Mucosa of rectum (tissue), 2 donors: ENCODE measurements around the gene RPS6KA5.

Source experiments
- H3K27ac ChIP-seq, 2 donors: one replicate each; pipeline ENCODE4 v1.7.0; 2013; ENCODE audit warnings: inconsistent platforms in 2 of 2, low read depth in 2 of 2, low read length in 2 of 2
- H3K27me3 ChIP-seq, 2 donors: one replicate each; pipeline ENCODE4 v1.7.0; 2013; ENCODE audit warnings: low read length in 2 of 2; ENCODE audit not compliant: control insufficient read depth in 2 of 2, insufficient read depth in 2 of 2
- H3K36me3 ChIP-seq, 2 donors: one replicate each; pipeline ENCODE4 v1.7.0; 2013; ENCODE audit warnings: low read length in 2 of 2; ENCODE audit not compliant: control insufficient read depth in 2 of 2, insufficient read depth in 2 of 2
- H3K4me1 ChIP-seq, 2 donors: one replicate each; pipeline ENCODE4 v1.7.0; 2013; ENCODE audit warnings: low read length in 2 of 2, mild to moderate bottlenecking in 1 of 2; ENCODE audit not compliant: control insufficient read depth in 2 of 2, insufficient read depth in 2 of 2
- H3K4me3 ChIP-seq, 2 donors: one replicate each; pipeline ENCODE4 v1.7.0; 2013; ENCODE audit warnings: low read length in 2 of 2
- H3K9ac ChIP-seq, 2 donors: one replicate each; pipeline ENCODE4 v1.7.0; 2013; ENCODE audit warnings: low read length in 2 of 2, low read depth in 1 of 2, mild to moderate bottlenecking in 1 of 2
- H3K9me3 ChIP-seq, 2 donors: one replicate each; pipeline ENCODE4 v1.7.0; 2013; ENCODE audit warnings: low read length in 2 of 2; ENCODE audit not compliant: control insufficient read depth in 2 of 2
- donor health status: healthy.
- donor health status: Normal muscosa, but diverticular disease.

RPS6KA5 gene

GRCh38 chr14:91015435-91015834 lies 45.0 kb downstream of the RPS6KA5 start:
- Histone ChIP-seq H3K9me3 (no peaks in the 10 kb centered on the region), H3K27me3 (no peaks in the 10 kb centered on the region), H3K27ac (no peak overlapping the region), H3K4me1 (peaks cover 0 to 5% of the 10 kb centered on the region in 2 donors), H3K4me3 (no peak overlapping the region), H3K36me3 (no peaks in the 10 kb centered on the region), H3K9ac (no peak overlapping the region)

GRCh38 chr14:91012045-91012444 lies 48.4 kb downstream of the RPS6KA5 start:
- H3K27ac ChIP-seq, result no peak overlapping the region
- H3K4me1 ChIP-seq, result peaks cover 5 to 12% of the 10 kb centered on the region in 2 donors
- H3K4me3 ChIP-seq, result peak overlapping the region in 1 of 2 donors; percentile 28
- no peaks in the 10 kb centered on the region for H3K36me3 ChIP-seq
- no peaks in the 10 kb centered on the region for H3K9me3 ChIP-seq
- no peak overlapping the region for H3K9ac ChIP-seq
- H3K27me3 ChIP-seq, result no peaks in the 10 kb centered on the region

- peaks cover 5 to 8% of the 10 kb centered on the region in 2 donors for H3K4me1 ChIP-seq
- H3K9me3 ChIP-seq, result no peaks in the 10 kb centered on the region
- H3K27me3 ChIP-seq, result no peaks in the 10 kb centered on the region
- H3K27ac ChIP-seq, result no peak overlapping the region
- H3K36me3 ChIP-seq, result no peaks in the 10 kb centered on the region
- H3K9ac ChIP-seq, result no peak overlapping the region
- no peak overlapping the region for H3K4me3 ChIP-seq
Observed at GRCh38 chr14:91010153-91010533, 50.3 kb downstream of the RPS6KA5 start.

- H3K27ac ChIP-seq, result peak overlapping the region in 1 of 2 donors; percentile 59
- H3K9me3 ChIP-seq, result no peaks in the 10 kb centered on the region
- H3K9ac ChIP-seq, result no peak overlapping the region
- H3K4me3 ChIP-seq, result no peak overlapping the region
- no peaks in the 10 kb centered on the region for H3K36me3 ChIP-seq
- peaks cover 5 to 8% of the 10 kb centered on the region in 2 donors for H3K4me1 ChIP-seq
- no peaks in the 10 kb centered on the region for H3K27me3 ChIP-seq
Observed at GRCh38 chr14:91009501-91010152, 50.8 kb downstream of the RPS6KA5 start.

GRCh38 chr14:91008759-91009409 lies 51.6 kb downstream of the RPS6KA5 start:
- Histone ChIP-seq H3K9me3 (no peaks in the 10 kb centered on the region), H3K4me3 (no peak overlapping the region), H3K9ac (no peak overlapping the region), H3K27me3 (no peaks in the 10 kb centered on the region), H3K36me3 (no peaks in the 10 kb centered on the region), H3K27ac (peak overlapping the region in 1 of 2 donors; percentile 59), H3K4me1 (peaks cover 5 to 8% of the 10 kb centered on the region in 2 donors)

- Histone ChIP-seq H3K27me3 (no peaks in the 10 kb centered on the region), H3K4me3 (no peak overlapping the region), H3K9me3 (no peaks in the 10 kb centered on the region), H3K9ac (no peak overlapping the region), H3K4me1 (peaks cover 5 to 8% of the 10 kb centered on the region in 2 donors), H3K36me3 (no peaks in the 10 kb centered on the region), H3K27ac (no peak overlapping the region)
Observed at GRCh38 chr14:91005716-91006115, 54.7 kb downstream of the RPS6KA5 start.

- Histone ChIP-seq H3K27ac (no peak overlapping the region), H3K4me1 (peaks cover 5 to 8% of the 10 kb centered on the region in 2 donors)
Observed at GRCh38 chr14:91004987-91005386, 55.5 kb downstream of the RPS6KA5 start.

GRCh38 chr14:90999299-90999698 lies 61.1 kb downstream of the RPS6KA5 start:
- Histone ChIP-seq H3K27ac (no peak overlapping the region), H3K36me3 (peaks cover 0 to 7% of the 10 kb centered on the region in 2 donors), H3K9ac (no peak overlapping the region), H3K4me1 (peaks cover 0 to 3% of the 10 kb centered on the region in 2 donors), H3K4me3 (no peak overlapping the region), H3K27me3 (no peaks in the 10 kb centered on the region), H3K9me3 (no peaks in the 10 kb centered on the region)

More at GRCh38 chr14:91004987-91005386, 55.5 kb downstream of the RPS6KA5 start:
- no peak overlapping the region for H3K4me3 ChIP-seq
- H3K9ac ChIP-seq, result no peak overlapping the region
- no peaks in the 10 kb centered on the region for H3K36me3 ChIP-seq
- H3K9me3 ChIP-seq, result no peaks in the 10 kb centered on the region
- no peaks in the 10 kb centered on the region for H3K27me3 ChIP-seq

GRCh38 chr14:90996967-90997366 lies 63.5 kb downstream of the RPS6KA5 start:
- Histone ChIP-seq H3K4me3 (no peak overlapping the region), H3K27ac (no peak overlapping the region), H3K9ac (no peak overlapping the region), H3K36me3 (peaks cover 0 to 7% of the 10 kb centered on the region in 2 donors), H3K27me3 (no peaks in the 10 kb centered on the region), H3K4me1 (peaks cover 0 to 3% of the 10 kb centered on the region in 2 donors), H3K9me3 (no peaks in the 10 kb centered on the region)

GRCh38 chr14:90995785-90996184 lies 64.7 kb downstream of the RPS6KA5 start:
- H3K27ac ChIP-seq, result no peak overlapping the region
- no peaks in the 10 kb centered on the region for H3K9me3 ChIP-seq
- peaks cover 0 to 3% of the 10 kb centered on the region in 2 donors for H3K4me1 ChIP-seq
- no peak overlapping the region for H3K4me3 ChIP-seq
- H3K9ac ChIP-seq, result no peak overlapping the region
- peaks cover 0 to 7% of the 10 kb centered on the region in 2 donors for H3K36me3 ChIP-seq
- H3K27me3 ChIP-seq, result no peaks in the 10 kb centered on the region
